Myometrial cell (primary cell): ENCODE measurements around the gene CST11. TPM values are rescaled to one million over a fixed set of nuclear protein-coding genes. Genes with fewer than 3 reads are reported as not detected.

Experiments
- total RNA-seq: library from RNA; depleted of rRNA; stranded (reverse); fragments of >200 nt; gene quantifications from 2 replicates; pipeline ENCODE4 v1.2.3, GENCODE V29; 2015

CST11 gene, protein sequence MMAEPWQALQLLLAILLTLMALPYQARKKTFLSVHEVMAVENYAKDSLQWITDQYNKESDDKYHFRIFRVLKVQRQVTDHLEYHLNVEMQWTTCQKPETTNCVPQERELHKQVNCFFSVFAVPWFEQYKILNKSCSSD
- not detected in 2 replicates for total RNA-seq

GRCh38 chr20:23452776-23453175 is at the start of gene CST11:
Gene CST11, minus strand, starts transcription at chr20:23452876. Its CDS starts 65 bp downstream, at chr20:23452811.

DNA sequence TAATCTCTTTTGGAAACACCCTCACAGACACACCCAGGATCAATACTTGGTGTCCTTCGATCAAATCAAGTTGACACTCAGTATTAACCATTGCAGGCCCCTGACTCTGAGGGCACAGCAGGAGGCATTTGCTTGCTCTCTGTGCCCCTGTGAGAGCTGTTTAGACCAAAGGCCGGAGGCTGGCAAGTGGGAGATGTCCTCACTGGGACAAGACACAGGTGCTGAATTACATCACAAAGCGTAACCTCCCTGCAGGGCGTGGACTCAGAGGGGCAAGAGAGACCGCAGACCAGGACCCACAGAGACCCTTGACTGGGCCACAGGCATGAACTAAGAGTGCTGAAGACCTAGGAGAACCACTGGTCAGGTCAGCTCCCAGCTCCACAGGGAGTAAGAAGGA is 38.1 kb upstream of the CST11 start, which contains the start of gene CST8:
CST8 (plus strand) TSS at position 301 of the 400 bp plus-strand sequence. CDS start 551 bp downstream, outside the sequence.

DNA sequence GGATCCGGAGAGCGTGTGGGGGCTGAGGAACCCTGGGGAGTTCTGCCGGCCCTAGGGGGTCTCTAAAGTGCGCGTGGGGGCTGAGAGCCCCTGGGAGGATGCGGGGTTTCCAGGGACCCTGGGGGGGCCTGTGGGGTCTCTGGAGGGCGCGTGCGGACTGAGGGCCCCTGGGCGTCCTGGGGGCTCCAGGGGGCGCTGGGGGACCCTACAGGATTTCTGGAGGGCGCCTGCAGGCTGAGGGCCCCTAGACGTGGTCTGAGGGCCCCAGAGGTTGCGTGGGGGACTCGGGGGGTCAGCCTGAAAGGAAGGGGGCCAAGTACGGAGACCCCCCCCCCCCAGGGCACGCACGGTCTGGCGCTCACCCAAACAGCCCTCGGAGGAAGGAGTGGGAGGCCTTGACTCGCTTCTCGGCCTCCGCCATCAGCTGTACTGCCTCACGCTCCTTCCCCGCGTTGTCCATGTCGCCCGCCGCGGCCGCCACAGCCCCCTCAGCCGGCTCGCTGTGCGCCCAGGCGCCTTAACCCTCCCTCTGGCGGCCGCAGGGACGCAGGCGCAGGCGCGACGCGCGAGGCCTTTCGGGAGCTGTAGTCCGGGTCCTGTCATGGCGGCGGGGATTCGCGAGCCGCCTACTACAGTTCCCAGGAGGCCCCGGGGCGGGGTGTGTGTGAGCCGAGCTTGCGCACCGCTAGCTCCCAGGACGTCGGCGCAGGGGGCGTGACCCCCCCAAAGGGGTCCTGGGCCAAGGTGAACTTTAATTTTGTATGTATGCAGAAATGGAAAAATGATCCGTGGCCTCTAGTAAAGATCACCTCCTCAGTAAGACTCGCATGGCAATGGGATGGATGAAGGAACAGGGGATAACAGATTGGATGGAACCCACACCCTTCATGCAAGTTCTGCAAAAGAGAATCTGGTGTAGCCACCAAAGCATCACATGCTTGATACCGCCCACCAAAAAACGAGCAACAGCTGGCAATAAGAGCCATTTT is 31.4 kb downstream of the CST11 start, which contains the start of gene NAPB:
NAPB (minus strand) TSS at position 546 of the 989 bp plus-strand sequence; CDS start at position 460, 86 bp downstream.

Other genes with a start within 250 kb of the CST11 start
- gene NXT1, start 102.1 kb downstream of the CST11 start, total RNA-seq = 31.4 and 36.9 TPM in 2 replicates
- gene GZF1, start 90.7 kb downstream of the CST11 start, total RNA-seq = 7.8 and 10.5 TPM in 2 replicates
- 1.7 and 9.0 TPM in 2 replicates for gene NAPB, start 31.4 kb downstream of the CST11 start, total RNA-seq
- gene CSTL1, start 13.2 kb downstream of the CST11 start, total RNA-seq = not detected in 2 replicates
- gene CST8, start 38.2 kb upstream of the CST11 start, total RNA-seq = not detected in 2 replicates
- not detected in 2 replicates for gene CST9L, start 115.6 kb upstream of the CST11 start, total RNA-seq
- not detected in 2 replicates for gene CST9, start 153.0 kb upstream of the CST11 start, total RNA-seq
- 346 and 421 TPM in 2 replicates for gene CST3, start 185.1 kb upstream of the CST11 start, total RNA-seq
- not detected in 2 replicates for gene CST4, start 236.2 kb upstream of the CST11 start, total RNA-seq